ENCODE data around the gene PER3. TPM values are rescaled to one million over a fixed set of nuclear protein-coding genes. Genes with fewer than 3 reads are reported as not detected.

Gene PER3
- total and polyA plus RNA-seq, 2 of the 4 experiments (the other 2 are of a cell fraction), result 3.4 to 4.2 TPM

GRCh38 chr1:7868070-7868780, 84.1 kb downstream of the PER3 start:
- Histone ChIP-seq H3K56ac (ENCODE audit: extremely low read depth, insufficient read depth, low read length) (no peak overlapping the region), H3K27ac (ENCODE audit: insufficient read depth, low read length) (no peak overlapping the region), H2AK9ac (replicated peaks; ENCODE audit: low read depth, low read length, poor library complexity) (no peak overlapping the region), H3K23ac (ENCODE audit: low read depth, low read length) (no peak overlapping the region), H3K27me3 (ENCODE audit: control insufficient read depth, insufficient read depth, low read length) (peaks cover 4% of the 10 kb centered on the region), H3K79me1 (ENCODE audit: low read depth in 1 of 2, low read length in 2 of 2) (no peaks in the 10 kb centered on the region), H2AK5ac (ENCODE audit: low read depth, low read length) (no peak overlapping the region), H2BK5ac (ENCODE audit: low read depth, low read length, poor library complexity, severe bottlenecking) (no peak overlapping the region), H3K14ac (replicated peaks; ENCODE audit: low read depth, low read length) (no peak overlapping the region), H3K4me1 (ENCODE audit: control insufficient read depth, insufficient read depth, low read length) (no peaks in the 10 kb centered on the region), H2BK120ac (ENCODE audit: low read depth, low read length) (no peak overlapping the region), H3K36me3 (ENCODE audit: control insufficient read depth, insufficient read depth, low read length) (no peaks in the 10 kb centered on the region), H2BK15ac (ENCODE audit: low read depth, low read length) (no peak overlapping the region), H3K4ac (ENCODE audit: low read depth, low read length) (no peak overlapping the region), H3K4me3 (ENCODE audit: insufficient read depth, low read depth, low read length) (no peak overlapping the region), H3K9me3 (ENCODE audit: control insufficient read depth, insufficient read depth, low read length) (peaks cover 7% of the 10 kb centered on the region), H3K9me1 (ENCODE audit: insufficient read depth, low read length) (no peaks in the 10 kb centered on the region), H4K8ac (ENCODE audit: low read depth in 2 of 2, low read length in 2 of 2) (no peak overlapping the region), H4K20me1 (ENCODE audit: insufficient read depth, low read length) (no peaks in the 10 kb centered on the region), H3K9ac (ENCODE audit: low read depth, low read length) (no peak overlapping the region), H4K91ac (ENCODE audit: insufficient read depth, low read depth, low read length) (no peak overlapping the region), H3K4me2 (ENCODE audit: low read depth, low read length) (no peak overlapping the region), H2BK20ac (ENCODE audit: low read depth, low read length) (no peak overlapping the region), H4K5ac (ENCODE audit: low read depth, low read length) (no peak overlapping the region), H3K18ac (ENCODE audit: low read depth, low read length) (no peak overlapping the region), H2AFZ (replicated peaks; ENCODE audit: low read length, poor library complexity) (no peak overlapping the region)
- intact Hi-C loops (cut with micrococcal nuclease), result no loop called here
- in situ Hi-C loops (cut with MboI; ENCODE audit: low sequenced_read_pairs), result no loop called here
- BruUV-seq (replicated peaks), result no TSS peak
- WGBS, 2 experiments (ENCODE audit: extremely low coverage in 2 of 2, insufficient read length in 1 of 2), result no CpG with 5 or more reads among the region's 10 CpGs
- dilution Hi-C loops (cut with HindIII; ENCODE audit: low sequenced_read_pairs, unreplicated experiment), result no loop called here
- TF ChIP-seq RFX5 (IDR thresholded peaks at IDR 0.05; ENCODE audit: low read depth, low read length) (no peak), ELK1 (IDR thresholded peaks at IDR 0.05; ENCODE audit: borderline replicate concordance, low read depth, low read length) (no peak), RAD21 (IDR thresholded peaks at IDR 0.05; ENCODE audit: low read length) (no peak), CTCF (conservative IDR thresholded peaks at IDR 0.05; ENCODE audit: low read depth, low read length) (no peak), CEBPB (IDR thresholded peaks at IDR 0.05; ENCODE audit: low read depth, low read length) (no peak), NFE2L2 (IDR thresholded peaks at IDR 0.05; ENCODE audit: low read depth, low read length) (no peak), MAZ (IDR thresholded peaks at IDR 0.05; ENCODE audit: borderline replicate concordance, low read depth, low read length) (no peak), BHLHE40 (IDR thresholded peaks at IDR 0.05; ENCODE audit: low read depth, low read length) (no peak), MAFK (IDR thresholded peaks at IDR 0.05; ENCODE audit: low read depth, low read length) (no peak), SMC3 (IDR thresholded peaks at IDR 0.05; ENCODE audit: low read depth, low read length) (no peak), CHD1 (IDR thresholded peaks at IDR 0.05; ENCODE audit: low read depth, low read length) (no peak), MXI1 (IDR thresholded peaks at IDR 0.05; ENCODE audit: borderline replicate concordance, low read depth, low read length) (no peak), POLR2A (IDR thresholded peaks at IDR 0.05; ENCODE audit: low read depth, low read length) (no peak), RCOR1 (IDR thresholded peaks at IDR 0.05; ENCODE audit: insufficient replicate concordance, low read length) (no peak), FOS (IDR thresholded peaks at IDR 0.05; ENCODE audit: low read depth, low read length) (no peak)
- TF ChIP-seq, protein P1, sequence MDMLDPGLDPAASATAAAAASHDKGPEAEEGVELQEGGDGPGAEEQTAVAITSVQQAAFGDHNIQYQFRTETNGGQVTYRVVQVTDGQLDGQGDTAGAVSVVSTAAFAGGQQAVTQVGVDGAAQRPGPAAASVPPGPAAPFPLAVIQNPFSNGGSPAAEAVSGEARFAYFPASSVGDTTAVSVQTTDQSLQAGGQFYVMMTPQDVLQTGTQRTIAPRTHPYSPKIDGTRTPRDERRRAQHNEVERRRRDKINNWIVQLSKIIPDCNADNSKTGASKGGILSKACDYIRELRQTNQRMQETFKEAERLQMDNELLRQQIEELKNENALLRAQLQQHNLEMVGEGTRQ (IDR thresholded peaks at IDR 0.05; ENCODE audit: low read depth, low read length), result no peak
- DNase-seq (no peak), ATAC-seq (ENCODE audit: low read depth) (no peak)
- ChIA-PET CTCF (no interaction called here), POLR2A (ENCODE audit: unreplicated experiment) (no interaction called here)
